Forelimb muscle (tissue), 1 donor: Measurements from ENCODE around the gene MYL2. TPM values are rescaled to one million over a fixed set of nuclear protein-coding genes. Genes with fewer than 3 reads are reported as not detected.
"Not testable (repeated sequence)": the region's sequence is repeated elsewhere in the genome, so short reads cannot be mapped to it uniquely, and the experiment has no call there.

ENCODE experiments used
- DNase-seq: peaks from one replicate; pipeline ENCODE4 v3.0.0-alpha.2; 2013; ENCODE audit warnings: low read depth
- polyA plus RNA-seq: library from polyadenylated mRNA; unstranded; fragments of 120-200 nt; gene quantifications from one replicate; pipeline ENCODE4 v1.2.1, GENCODE V29; 2013; ENCODE audit not compliant: insufficient read length

The MYL2 gene, protein sequence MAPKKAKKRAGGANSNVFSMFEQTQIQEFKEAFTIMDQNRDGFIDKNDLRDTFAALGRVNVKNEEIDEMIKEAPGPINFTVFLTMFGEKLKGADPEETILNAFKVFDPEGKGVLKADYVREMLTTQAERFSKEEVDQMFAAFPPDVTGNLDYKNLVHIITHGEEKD
- 1,082 TPM for polyA plus RNA-seq

GRCh38 chr12:110920324-110920910 lies at the start of gene MYL2:
Gene MYL2 (minus strand): TSS chr12:110920579. CDS start chr12:110920529, 50 bp downstream.
- no peak for DNase-seq

DNA sequence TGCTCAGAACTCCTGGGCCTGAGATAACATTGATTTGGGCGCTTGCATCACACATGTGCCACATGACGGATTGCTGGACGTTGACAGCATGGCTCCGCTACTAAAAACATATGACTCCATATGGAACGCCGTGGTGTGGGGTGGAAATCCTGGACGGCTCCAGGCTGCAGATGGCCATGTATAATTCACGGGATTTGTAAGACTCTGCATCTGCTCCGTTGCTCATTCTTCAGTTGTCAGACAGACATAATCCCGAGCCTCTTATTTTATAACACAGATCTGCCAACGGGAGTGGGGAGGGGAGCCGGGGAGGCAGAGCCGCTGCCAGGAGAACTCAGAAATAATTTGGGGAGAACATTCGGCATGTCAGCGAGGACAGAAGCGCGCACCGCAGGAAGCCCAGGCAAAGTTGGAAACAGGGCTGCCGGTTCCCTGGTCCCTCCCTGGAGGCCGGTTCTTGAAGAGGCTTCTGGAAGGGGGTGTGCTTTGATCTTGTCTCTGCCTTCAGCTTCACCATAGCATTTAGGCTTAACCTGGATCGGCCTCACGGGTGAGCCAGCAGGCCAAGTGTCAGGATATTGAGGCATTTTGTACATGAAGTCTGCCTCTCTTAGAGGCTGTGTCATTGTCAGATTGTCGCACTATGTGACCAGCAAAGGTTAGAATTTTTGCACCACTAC lies 45.8 kb upstream of the MYL2 start:
- DNase-seq: no peak

DNA sequence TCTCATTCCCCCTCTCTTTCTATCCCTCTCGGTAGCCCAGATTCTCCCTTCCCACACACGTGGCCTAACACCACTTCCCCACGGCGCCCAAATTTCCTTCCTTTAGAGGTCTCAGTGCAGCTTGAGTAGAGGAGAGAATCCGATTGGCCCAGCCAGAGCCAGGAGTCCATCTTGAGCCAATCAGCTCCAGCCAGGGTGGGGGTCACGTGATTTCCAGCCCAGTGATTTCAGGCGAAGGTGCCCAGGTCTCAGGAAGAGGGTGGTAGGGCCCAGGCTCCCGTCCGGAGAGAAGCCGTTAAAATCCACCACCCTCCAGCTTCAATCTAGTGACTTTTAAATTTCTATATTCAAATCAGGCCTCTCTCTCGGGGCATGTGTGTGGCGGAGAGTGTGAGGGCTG lies 45.2 kb upstream of the MYL2 start:
- no peak for DNase-seq

- no peak for DNase-seq
These were observed 40.4 kb upstream of the MYL2 start for GRCh38 chr12:110960795-110961194.

GRCh38 chr12:110957652-110958051 lies 37.3 kb upstream of the MYL2 start:
- DNase-seq: no peak

GRCh38 chr12:110957159-110957558 lies 36.8 kb upstream of the MYL2 start:
- DNase-seq: no peak

DNA sequence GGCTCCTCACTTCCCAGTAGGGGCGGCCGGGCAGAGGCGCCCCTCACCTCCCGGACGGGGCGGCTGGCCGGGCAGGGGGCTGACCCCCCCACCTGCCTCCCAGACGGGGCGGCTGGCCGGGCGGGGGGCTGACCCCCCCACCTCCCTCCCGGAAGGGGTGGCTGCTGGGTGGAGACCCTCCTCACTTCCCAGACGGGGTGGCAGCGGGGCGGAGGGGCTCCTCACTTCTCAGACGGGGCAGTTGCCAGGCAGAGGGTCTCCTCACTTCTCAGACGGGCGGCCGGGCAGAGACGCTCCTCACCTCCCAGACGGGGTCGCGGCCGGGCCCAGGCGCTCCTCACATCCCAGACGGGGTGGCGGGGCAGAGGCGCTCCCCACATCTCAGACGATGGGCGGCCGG lies 30.5 kb upstream of the MYL2 start:
- not testable (repeated sequence) for DNase-seq

GRCh38 chr12:110950466-110950865 lies 30.1 kb upstream of the MYL2 start:
- not testable (repeated sequence) for DNase-seq

GRCh38 chr12:110948041-110948440 lies 27.7 kb upstream of the MYL2 start:
- DNase-seq: no peak

GRCh38 chr12:110943373-110943772 lies 23.0 kb upstream of the MYL2 start:
- DNase-seq: no peak

GRCh38 chr12:110941391-110941790 lies 21.0 kb upstream of the MYL2 start:
- DNase-seq: no peak

GRCh38 chr12:110940933-110941332 lies 20.6 kb upstream of the MYL2 start:
- DNase-seq: no peak

GRCh38 chr12:110940296-110940695 lies 19.9 kb upstream of the MYL2 start:
- DNase-seq: no peak

DNA sequence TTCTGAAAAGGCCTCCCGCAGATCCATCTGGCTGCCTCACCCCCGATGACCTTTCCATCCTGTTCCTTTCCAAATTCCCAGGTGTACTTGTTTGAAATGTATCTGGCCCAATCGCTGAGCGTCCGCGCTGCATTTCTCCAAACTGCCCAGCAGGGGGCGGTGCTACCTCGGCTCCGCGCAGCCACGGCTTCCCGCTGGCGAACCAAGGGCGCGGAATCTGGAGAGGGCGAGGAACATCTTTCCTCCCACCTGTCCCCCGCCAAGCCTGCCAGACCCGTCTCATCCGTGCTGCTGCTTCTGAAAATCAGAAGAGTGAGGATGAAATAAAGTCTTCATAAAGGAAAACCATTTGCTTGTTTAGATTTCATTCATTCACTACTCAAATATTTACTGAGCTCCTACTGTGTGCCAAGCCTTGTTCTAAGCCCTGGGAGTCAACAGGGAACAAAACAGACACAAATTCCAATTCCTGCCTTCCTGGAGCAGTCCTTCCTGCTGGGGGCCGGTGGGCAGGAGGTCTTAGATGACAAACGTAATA lies 16.8 kb upstream of the MYL2 start:
- DNase-seq: no peak

- DNase-seq: no peak
These were observed 16.2 kb upstream of the MYL2 start for GRCh38 chr12:110936367-110937103.

DNA sequence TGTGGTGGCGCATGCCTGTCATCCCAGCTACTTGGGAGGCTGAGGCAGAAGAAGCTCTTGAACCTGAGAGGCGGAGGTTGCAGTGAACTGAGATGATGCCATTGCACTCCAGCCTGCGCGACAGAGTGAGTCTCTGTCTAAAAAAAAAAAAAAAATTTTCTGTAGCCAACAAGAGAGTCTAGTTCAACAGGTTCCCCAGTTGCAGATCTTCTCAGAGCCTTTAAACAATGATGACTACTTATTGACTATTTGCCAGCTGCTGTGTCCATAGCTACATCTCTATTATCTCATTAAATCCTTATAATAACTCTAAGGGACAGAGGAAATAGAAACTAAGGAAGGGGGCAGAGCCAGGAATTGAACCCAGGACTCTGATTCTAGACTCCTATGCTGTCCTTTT lies 15.2 kb upstream of the MYL2 start:
- DNase-seq: no peak

DNA sequence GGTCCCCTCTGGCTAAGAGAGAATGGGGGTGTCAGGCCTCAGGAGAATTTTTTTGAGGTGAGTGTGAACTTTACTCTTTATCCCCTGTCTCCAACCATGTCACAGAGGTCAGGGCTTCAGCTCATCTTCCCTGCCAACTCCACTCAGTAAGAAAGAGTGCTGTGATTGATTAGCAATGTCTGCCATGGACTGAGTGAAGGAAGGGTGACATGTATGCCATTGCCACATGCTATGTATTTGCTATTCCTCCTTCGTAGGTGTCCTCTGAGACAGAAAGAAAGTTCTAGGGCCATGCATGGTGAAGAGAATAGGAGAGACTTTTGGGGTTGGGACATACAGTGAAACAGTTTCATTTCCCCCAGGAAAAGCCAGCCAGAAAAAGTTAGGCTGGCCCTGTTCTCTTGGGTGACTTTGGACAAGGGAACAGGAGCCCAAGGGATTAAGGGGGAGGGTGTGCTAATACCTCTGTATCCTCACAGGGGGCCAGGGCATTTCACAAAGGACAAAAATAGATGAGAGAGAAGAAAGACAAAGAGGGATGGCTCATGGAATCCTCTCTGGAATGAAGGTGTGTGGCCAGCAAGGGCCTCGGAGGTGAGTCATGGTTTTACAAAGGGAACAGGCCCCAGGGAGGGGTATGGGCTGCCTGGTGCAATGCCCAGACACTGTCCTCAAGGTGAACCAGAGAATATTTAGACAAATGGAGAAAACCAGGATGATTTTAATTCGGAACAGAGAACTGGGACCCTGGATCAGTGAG lies 13.9 kb upstream of the MYL2 start:
- no peak for DNase-seq

- no peak for DNase-seq
These were observed 13.1 kb upstream of the MYL2 start for GRCh38 chr12:110933326-110933974.

DNA sequence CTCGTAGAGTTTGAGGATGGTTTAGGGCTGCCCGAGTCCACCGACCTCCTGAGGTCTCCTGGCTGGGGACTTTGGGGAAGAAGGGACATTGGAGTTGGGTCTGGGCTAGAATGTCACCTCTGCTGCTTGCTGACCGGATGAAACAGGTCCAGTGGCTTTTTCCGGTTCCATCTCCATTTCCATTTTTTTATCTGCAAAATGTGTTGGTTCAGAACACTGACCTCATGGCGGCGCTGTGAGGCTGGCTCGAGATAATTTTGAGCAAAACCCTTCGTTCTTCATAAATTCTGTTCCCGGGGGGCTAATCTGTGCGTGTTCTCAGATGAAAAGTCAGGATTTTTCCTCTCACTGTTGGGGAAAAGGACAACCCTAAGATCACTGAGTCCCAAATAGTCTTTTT lies 11.7 kb upstream of the MYL2 start:
- DNase-seq: no peak

DNA sequence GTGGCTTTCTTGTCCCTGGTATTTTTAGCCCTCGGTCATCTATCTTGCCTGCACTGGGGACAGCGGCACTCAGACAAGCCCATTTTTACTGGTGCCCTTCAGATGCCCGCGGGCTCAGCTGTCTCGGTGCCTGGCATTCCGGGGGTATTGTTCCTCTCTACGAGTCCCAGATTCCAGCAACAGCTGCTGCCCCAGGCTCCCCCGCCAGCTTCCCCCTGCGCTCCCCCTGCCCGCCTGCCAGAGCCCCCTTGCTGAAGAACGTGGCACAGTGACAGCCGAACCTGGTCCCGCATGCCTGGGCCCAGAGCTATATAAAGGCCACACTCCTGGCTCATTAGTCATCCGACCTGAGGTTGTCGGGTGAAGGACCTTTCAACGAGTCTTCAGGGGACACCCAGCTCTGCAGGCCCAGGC lies 10.9 kb upstream of the MYL2 start:
- no peak for DNase-seq
